SK-N-SH (cell line): ENCODE data around the gene MCM5. TPM values are rescaled to one million over a fixed set of nuclear protein-coding genes. Genes with fewer than 3 reads are reported as not detected.

ENCODE experiments used
- CTCF ChIA-PET: fragments of 300-600, 350-600 bp; formaldehyde crosslinking; extraction: SDS; loops from one replicate; lab custom pipeline; 2021; lab: Yijun Ruan, JAX
- POLR2A ChIA-PET: fragments of 350-600 bp; sonication (Branson Sonifier 250); formaldehyde crosslinking; extraction: SDS; loops from one replicate; lab custom pipeline; 2020; ENCODE audit warnings: antibody characterized with exemption, inconsistent platforms; lab: Yijun Ruan, JAX
- DNase-seq: peaks from one replicate; pipeline ENCODE4 v3.0.0; 2012
- H2AFZ ChIP-seq: fragments of 200-600 bp; sonication (generic); 2 replicates; pipeline ENCODE4 v1.8.1; 2016; ENCODE audit warnings: antibody characterized with exemption, mild to moderate bottlenecking, low read depth
- H3F3A ChIP-seq: fragments of 200-600 bp; sonication (generic); replicated peaks from 2 replicates; pipeline ENCODE3; 2016; ENCODE audit warnings: antibody characterized with exemption, mild to moderate bottlenecking; ENCODE audit not compliant: insufficient read depth
- H3K27ac ChIP-seq, 2 experiments: fragments of 200-500 bp in 1 of 2; fragments of 200-600 bp in 1 of 2; sonication (Bioruptor generic) in 1 of 2; sonication (generic), shearing (Covaris generic) in 1 of 2; 2 replicates each; pipeline versions ENCODE4 v1.5.1 to v1.6.1; 2014 to 2016; ENCODE audit warnings: low read depth in 2 of 2, inconsistent platforms in 1 of 2, low read length in 1 of 2, mild to moderate bottlenecking in 1 of 2, mixed read lengths in 1 of 2
- H3K27me3 ChIP-seq: fragments of 200-600 bp; sonication (generic), shearing (Covaris generic); 2 replicates; pipeline ENCODE4 v1.6.1; 2016; ENCODE audit warnings: mixed run types; ENCODE audit not compliant: insufficient read depth
- H3K36me3 ChIP-seq, 2 experiments: fragments of 200-500 bp in 1 of 2; fragments of 200-600 bp in 1 of 2; sonication (Bioruptor generic) in 1 of 2; sonication (generic) in 1 of 2; replicated peaks in 1 of 2; 2 replicates each; pipeline versions ENCODE3 to v1.5.1; 2014 to 2016; ENCODE audit warnings: low read length in 1 of 2, mild to moderate bottlenecking in 1 of 2; ENCODE audit not compliant: insufficient read depth in 2 of 2, control insufficient read depth in 1 of 2
- H3K4me1 ChIP-seq, 2 experiments: fragments of 200-500 bp in 1 of 2; fragments of 200-600 bp in 1 of 2; sonication (Bioruptor generic) in 1 of 2; sonication (generic), shearing (Covaris generic) in 1 of 2; 2 replicates each; pipeline versions ENCODE4 v1.5.1 to v1.6.1; 2014 to 2016; ENCODE audit warnings: low read depth in 1 of 2, low read length in 1 of 2, mixed run types in 1 of 2; ENCODE audit not compliant: insufficient read depth in 2 of 2, control insufficient read depth in 1 of 2
- H3K4me2 ChIP-seq: fragments of 200-600 bp; sonication (generic), shearing (Covaris generic); 2 replicates; pipeline ENCODE4 v1.6.1; 2017; ENCODE audit warnings: mixed run types
- H3K4me3 ChIP-seq, 2 experiments: fragments of 200-500 bp in 1 of 2; fragments of 200-600 bp in 1 of 2; sonication (Bioruptor generic) in 1 of 2; sonication (generic), shearing (Covaris generic) in 1 of 2; 2 replicates each; pipeline versions ENCODE4 v1.5.1 to v1.8.1; 2014 to 2016; ENCODE audit warnings: low read depth in 2 of 2, inconsistent platforms in 1 of 2, low read length in 1 of 2, mild to moderate bottlenecking in 1 of 2, mixed read lengths in 1 of 2, moderate library complexity in 1 of 2
- H3K79me2 ChIP-seq: fragments of 200-600 bp; sonication (generic); 2 replicates; pipeline ENCODE4 v1.8.1; 2017; ENCODE audit warnings: mild to moderate bottlenecking; ENCODE audit not compliant: insufficient read depth
- H3K9ac ChIP-seq: fragments of 200-600 bp; sonication (generic); 2 replicates; pipeline ENCODE4 v1.6.1; 2017; ENCODE audit warnings: mixed run types
- H3K9me2 ChIP-seq: fragments of 200-600 bp; sonication (generic); 2 replicates; pipeline ENCODE4 v1.6.1; 2017; ENCODE audit warnings: mixed run types
- H3K9me3 ChIP-seq: fragments of 200-600 bp; sonication (generic); 2 replicates; pipeline ENCODE4 v1.6.1; 2017; ENCODE audit warnings: mixed run types, mild to moderate bottlenecking, moderate library complexity
- H4K20me1 ChIP-seq: fragments of 200-600 bp; sonication (generic); 2 replicates; pipeline ENCODE4 v1.6.1; 2017; ENCODE audit warnings: mild to moderate bottlenecking, mixed run types; ENCODE audit not compliant: insufficient read depth
- CHD2 ChIP-seq: fragments of 150-350 bp; IDR thresholded peaks from 2 replicates; pipeline ENCODE4 v1.6.1; 2018; ENCODE audit warnings: low read length; ENCODE audit not compliant: partially characterized antibody
- ELF1 ChIP-seq: IDR thresholded peaks from 2 replicates; pipeline ENCODE4 v1.4.0; 2012
- FOXJ3 ChIP-seq: sonication (generic); formaldehyde crosslinking; IDR thresholded peaks from 2 replicates; pipeline ENCODE4 v1.5.1; 2020; ENCODE audit warnings: mild to moderate bottlenecking, missing genetic modification reagents
- FOXM1 ChIP-seq: IDR thresholded peaks from 2 replicates; pipeline ENCODE4 v1.4.0; 2012; ENCODE audit warnings: low read depth, mild to moderate bottlenecking
- GABPA ChIP-seq: IDR thresholded peaks from 2 replicates; pipeline ENCODE4 v1.4.0; 2012; ENCODE audit warnings: low read depth, mild to moderate bottlenecking
- GATA2 ChIP-seq: sonication (generic); formaldehyde crosslinking; IDR thresholded peaks from 2 replicates; pipeline ENCODE4 v1.5.0; 2020; ENCODE audit warnings: mild to moderate bottlenecking, missing genetic modification reagents
- NRF1 ChIP-seq: IDR thresholded peaks from 2 replicates; pipeline ENCODE4 v1.6.1; 2012; ENCODE audit warnings: low read depth, mild to moderate bottlenecking, low read length
- RCOR1 ChIP-seq: fragments of 150-350 bp; IDR thresholded peaks from 2 replicates; pipeline ENCODE4 v1.6.1; 2017; ENCODE audit warnings: antibody characterized with exemption, low read length
- RXRA ChIP-seq: IDR thresholded peaks from 2 replicates; pipeline ENCODE4 v1.4.0; 2012; ENCODE audit warnings: low read depth, mild to moderate bottlenecking, borderline replicate concordance
- SMC3 ChIP-seq: IDR thresholded peaks from 2 replicates; pipeline ENCODE4 v1.6.1; 2012; ENCODE audit warnings: low read depth, low read length, improper control_type of control experiment
- TAF1 ChIP-seq: IDR thresholded peaks from 2 replicates; pipeline ENCODE4 v1.6.1; 2012; ENCODE audit warnings: low read depth, mild to moderate bottlenecking, low read length, moderate library complexity, borderline replicate concordance
- TCF12 ChIP-seq: IDR thresholded peaks from 2 replicates; pipeline ENCODE4 v1.4.0; 2012
- WGBS: methylation state at CpG from one replicate; pipeline ENCODE4 v1.1.6; 2017; ENCODE audit warnings: low lambda C conversion rate; 5-methylcytosine and 5-hydroxymethylcytosine counted together
- polyA plus RNA-seq, 3 experiments: library from polyadenylated mRNA; depleted of rRNA; stranded (reverse); fragments of >200 nt; gene quantifications; 2 replicates each; pipeline ENCODE4 v1.2.3, GENCODE V29; 2012
- TF ChIP-seq, protein P1 (sequence below): IDR thresholded peaks from 2 replicates; pipeline ENCODE4 v1.6.1; 2012; ENCODE audit warnings: mild to moderate bottlenecking, low read depth, low read length, moderate library complexity
- TF ChIP-seq, protein P2 (sequence below): IDR thresholded peaks from 2 replicates; pipeline ENCODE4 v1.4.0; 2012; ENCODE audit warnings: low read depth, borderline replicate concordance
- TF ChIP-seq, protein P3 (sequence below): IDR thresholded peaks from 2 replicates; pipeline ENCODE4 v1.4.0; 2012; ENCODE audit warnings: low read depth
- TF ChIP-seq, protein P4 (sequence below): fragments of 150-350 bp; IDR thresholded peaks from 2 replicates; pipeline ENCODE4 v1.6.1; 2017; ENCODE audit warnings: antibody characterized with exemption, low read length, low read depth, borderline replicate concordance
- TF ChIP-seq, protein P5 (sequence below): IDR thresholded peaks from 2 replicates; pipeline ENCODE4 v1.4.0; 2012; ENCODE audit warnings: low read depth, borderline replicate concordance

Gene MCM5
- polyA plus RNA-seq, 1 of the 3 experiments (the other 2 are of a cell fraction): 42.9 TPM

DNA sequence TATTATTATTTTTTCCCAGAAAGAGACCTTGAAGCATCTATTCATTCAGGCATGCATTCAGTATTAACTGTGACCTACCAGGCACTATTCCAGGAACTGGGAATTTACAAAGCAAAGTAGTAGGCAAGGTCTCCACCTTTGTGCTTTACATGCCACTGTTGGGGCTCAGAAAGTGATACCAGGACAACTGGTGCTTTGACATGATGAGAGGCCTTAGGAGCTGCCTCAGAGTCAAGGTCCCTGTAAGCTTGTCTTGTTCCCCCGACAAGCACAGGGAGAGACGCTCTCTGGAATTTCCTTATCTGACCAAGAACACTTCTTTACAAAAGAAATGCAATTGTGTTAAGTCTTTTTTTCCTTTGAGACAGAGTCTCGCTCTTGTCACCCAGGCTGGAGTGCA, 21.3 kb upstream of the MCM5 start (continued):
- TF ChIP-seq, protein P1, sequence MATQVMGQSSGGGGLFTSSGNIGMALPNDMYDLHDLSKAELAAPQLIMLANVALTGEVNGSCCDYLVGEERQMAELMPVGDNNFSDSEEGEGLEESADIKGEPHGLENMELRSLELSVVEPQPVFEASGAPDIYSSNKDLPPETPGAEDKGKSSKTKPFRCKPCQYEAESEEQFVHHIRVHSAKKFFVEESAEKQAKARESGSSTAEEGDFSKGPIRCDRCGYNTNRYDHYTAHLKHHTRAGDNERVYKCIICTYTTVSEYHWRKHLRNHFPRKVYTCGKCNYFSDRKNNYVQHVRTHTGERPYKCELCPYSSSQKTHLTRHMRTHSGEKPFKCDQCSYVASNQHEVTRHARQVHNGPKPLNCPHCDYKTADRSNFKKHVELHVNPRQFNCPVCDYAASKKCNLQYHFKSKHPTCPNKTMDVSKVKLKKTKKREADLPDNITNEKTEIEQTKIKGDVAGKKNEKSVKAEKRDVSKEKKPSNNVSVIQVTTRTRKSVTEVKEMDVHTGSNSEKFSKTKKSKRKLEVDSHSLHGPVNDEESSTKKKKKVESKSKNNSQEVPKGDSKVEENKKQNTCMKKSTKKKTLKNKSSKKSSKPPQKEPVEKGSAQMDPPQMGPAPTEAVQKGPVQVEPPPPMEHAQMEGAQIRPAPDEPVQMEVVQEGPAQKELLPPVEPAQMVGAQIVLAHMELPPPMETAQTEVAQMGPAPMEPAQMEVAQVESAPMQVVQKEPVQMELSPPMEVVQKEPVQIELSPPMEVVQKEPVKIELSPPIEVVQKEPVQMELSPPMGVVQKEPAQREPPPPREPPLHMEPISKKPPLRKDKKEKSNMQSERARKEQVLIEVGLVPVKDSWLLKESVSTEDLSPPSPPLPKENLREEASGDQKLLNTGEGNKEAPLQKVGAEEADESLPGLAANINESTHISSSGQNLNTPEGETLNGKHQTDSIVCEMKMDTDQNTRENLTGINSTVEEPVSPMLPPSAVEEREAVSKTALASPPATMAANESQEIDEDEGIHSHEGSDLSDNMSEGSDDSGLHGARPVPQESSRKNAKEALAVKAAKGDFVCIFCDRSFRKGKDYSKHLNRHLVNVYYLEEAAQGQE: no peak
- TF ChIP-seq NRF1: no peak

DNA sequence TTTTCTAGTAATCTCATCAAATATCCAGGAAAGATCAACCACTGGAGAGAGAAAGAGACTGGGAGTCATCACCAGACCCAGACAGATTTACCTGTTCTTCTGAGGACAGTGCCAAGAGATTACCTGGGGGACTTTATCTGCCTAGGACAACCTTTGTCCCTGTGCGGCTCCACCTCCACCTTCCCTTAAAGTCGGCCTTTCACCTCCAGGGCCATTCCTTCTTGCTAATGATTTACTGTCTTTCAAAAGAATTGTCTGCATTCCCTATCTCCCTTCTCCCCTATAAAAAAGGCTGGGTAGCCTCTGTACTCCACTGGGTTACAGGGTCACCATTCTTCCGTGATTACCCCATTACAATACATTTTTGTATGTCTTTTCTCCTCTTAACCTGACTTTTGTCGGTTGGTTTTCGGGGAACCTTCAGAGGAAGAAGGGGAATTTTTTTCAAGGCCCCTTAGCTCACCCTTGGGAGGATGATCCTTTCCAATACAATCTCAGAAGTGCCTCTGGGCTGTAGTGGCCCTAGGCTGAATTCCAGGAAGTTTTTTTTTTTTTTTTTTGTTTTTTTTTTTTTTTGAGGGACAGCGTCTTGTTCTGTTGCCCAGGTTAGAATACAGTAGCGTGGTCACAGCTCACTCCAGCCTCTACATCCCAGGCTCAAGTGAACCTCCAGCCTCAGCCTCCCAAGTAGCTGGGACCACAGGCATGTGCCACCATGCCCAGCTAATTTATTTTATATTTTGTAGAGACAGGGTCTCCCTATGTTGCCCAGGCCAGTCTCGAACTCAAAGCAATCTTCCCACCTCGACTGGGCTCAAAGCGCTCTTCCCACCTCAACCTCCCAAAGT, 20.6 kb upstream of the MCM5 start:
- H3K9ac ChIP-seq: no peak overlapping the region
- H3F3A ChIP-seq: peaks cover 16% of the 10 kb centered on the region
- no peaks in the 10 kb centered on the region for H3K27me3 ChIP-seq
- no peak for DNase-seq
- TF ChIP-seq, protein P2, sequence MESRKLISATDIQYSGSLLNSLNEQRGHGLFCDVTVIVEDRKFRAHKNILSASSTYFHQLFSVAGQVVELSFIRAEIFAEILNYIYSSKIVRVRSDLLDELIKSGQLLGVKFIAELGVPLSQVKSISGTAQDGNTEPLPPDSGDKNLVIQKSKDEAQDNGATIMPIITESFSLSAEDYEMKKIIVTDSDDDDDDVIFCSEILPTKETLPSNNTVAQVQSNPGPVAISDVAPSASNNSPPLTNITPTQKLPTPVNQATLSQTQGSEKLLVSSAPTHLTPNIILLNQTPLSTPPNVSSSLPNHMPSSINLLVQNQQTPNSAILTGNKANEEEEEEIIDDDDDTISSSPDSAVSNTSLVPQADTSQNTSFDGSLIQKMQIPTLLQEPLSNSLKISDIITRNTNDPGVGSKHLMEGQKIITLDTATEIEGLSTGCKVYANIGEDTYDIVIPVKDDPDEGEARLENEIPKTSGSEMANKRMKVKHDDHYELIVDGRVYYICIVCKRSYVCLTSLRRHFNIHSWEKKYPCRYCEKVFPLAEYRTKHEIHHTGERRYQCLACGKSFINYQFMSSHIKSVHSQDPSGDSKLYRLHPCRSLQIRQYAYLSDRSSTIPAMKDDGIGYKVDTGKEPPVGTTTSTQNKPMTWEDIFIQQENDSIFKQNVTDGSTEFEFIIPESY: no peak
- no peak for TF ChIP-seq RCOR1
- TF ChIP-seq, protein P1: no peak
- no peak for TF ChIP-seq FOXJ3 (CRISPR knock-in tag)
- no peak for TF ChIP-seq CHD2
- no peak for TF ChIP-seq GATA2 (CRISPR knock-in tag)
- TF ChIP-seq FOXM1: no peak
- no peak for TF ChIP-seq TCF12
- no peak for TF ChIP-seq ELF1
- TF ChIP-seq TAF1: no peak
- TF ChIP-seq, protein P3, sequence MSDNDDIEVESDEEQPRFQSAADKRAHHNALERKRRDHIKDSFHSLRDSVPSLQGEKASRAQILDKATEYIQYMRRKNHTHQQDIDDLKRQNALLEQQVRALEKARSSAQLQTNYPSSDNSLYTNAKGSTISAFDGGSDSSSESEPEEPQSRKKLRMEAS: no peak
- no peak for TF ChIP-seq RXRA
- TF ChIP-seq GABPA: no peak
- no peak for TF ChIP-seq SMC3
- TF ChIP-seq, protein P4, sequence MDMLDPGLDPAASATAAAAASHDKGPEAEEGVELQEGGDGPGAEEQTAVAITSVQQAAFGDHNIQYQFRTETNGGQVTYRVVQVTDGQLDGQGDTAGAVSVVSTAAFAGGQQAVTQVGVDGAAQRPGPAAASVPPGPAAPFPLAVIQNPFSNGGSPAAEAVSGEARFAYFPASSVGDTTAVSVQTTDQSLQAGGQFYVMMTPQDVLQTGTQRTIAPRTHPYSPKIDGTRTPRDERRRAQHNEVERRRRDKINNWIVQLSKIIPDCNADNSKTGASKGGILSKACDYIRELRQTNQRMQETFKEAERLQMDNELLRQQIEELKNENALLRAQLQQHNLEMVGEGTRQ: no peak
- TF ChIP-seq, protein P5, sequence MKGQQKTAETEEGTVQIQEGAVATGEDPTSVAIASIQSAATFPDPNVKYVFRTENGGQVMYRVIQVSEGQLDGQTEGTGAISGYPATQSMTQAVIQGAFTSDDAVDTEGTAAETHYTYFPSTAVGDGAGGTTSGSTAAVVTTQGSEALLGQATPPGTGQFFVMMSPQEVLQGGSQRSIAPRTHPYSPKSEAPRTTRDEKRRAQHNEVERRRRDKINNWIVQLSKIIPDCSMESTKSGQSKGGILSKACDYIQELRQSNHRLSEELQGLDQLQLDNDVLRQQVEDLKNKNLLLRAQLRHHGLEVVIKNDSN: no peak
- no peaks in the 10 kb centered on the region; the same call in 1 of the 2 replicates for H3K79me2 ChIP-seq
- H3K4me1 ChIP-seq: peaks cover 12 to 15% of the 10 kb centered on the region in 2 experiments; a peak in 2 of 4 replicates
- H3K4me2 ChIP-seq: no peak overlapping the region
- no peaks in the 10 kb centered on the region for H3K9me3 ChIP-seq
- POLR2A ChIA-PET: interaction anchor here (0.6 kb wide), 1 partner anchor 28 kb away, joined by 5 read pairs; no protein-coding TSS in a partner anchor
- peaks cover 0 to 5% of the 10 kb centered on the region in 2 experiments for H3K36me3 ChIP-seq
- no peak overlapping the region for H2AFZ ChIP-seq
- CTCF ChIA-PET: interaction anchor here (1.0 kb wide), 1 partner anchor 8 kb away, joined by 3 read pairs; no protein-coding TSS in a partner anchor
- WGBS: 84% methylated on average over 10 of the region's 10 CpGs
- H3K4me3 ChIP-seq: no peak overlapping the region
- no peaks in the 10 kb centered on the region for H4K20me1 ChIP-seq
- H3K27ac ChIP-seq: no peak overlapping the region
- H3K9me2 ChIP-seq: no peaks in the 10 kb centered on the region
